ENCODE measurements around the gene BCAR3.
"Not testable (repeated sequence)": the region's sequence is repeated elsewhere in the genome, so short reads cannot be mapped to it uniquely, and the experiment has no call there.

Gene BCAR3

GRCh38 chr1:93593854-93594602, 87.6 kb downstream of the BCAR3 start:
- DNase-seq = no peak

- no peak for DNase-seq
Measured at GRCh38 chr1:93592551-93592949, 89.1 kb downstream of the BCAR3 start.

- DNase-seq = peak; percentile 95
Measured at GRCh38 chr1:93591676-93592550, 89.7 kb downstream of the BCAR3 start.

DNA sequence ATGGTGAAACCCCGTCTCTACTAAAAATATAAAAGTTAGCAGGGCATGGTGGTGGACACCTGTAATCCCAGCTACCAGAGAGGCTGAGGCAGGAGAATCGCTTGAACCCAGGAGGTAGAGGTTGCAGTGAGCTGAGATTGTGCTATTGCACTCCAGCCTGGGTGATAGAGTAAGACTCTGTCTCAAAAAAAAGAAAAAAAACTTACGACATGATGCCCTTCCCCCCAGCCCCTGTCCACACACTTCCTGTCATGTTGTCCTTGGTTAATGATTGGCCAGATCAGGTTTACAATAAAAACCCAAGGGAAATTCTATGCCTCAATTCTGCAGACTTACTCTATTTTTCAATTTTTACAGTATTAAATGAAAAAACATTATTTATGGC, 90.4 kb downstream of the BCAR3 start:
- not testable (repeated sequence) for DNase-seq

DNA sequence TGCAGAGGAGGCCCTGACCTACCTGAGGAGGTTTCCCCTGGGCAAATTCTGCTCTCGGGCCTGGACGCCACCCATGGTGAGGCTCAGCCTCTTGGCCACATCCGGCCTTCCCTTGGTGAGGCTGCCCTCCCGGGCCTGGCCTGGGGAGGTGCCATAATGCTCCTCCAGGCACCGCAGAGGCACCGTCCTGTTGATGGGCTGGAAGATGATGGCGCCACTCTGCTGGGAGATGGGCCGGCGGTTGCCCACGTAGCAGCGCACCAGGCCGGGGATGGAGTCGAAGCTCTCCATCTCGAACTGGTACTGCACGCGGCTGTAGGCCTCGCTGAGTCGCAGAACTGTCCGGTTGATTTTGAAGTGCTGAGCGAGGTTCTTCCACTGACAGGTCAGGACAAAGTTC, 92.7 kb downstream of the BCAR3 start:
- no peak for DNase-seq

DNA sequence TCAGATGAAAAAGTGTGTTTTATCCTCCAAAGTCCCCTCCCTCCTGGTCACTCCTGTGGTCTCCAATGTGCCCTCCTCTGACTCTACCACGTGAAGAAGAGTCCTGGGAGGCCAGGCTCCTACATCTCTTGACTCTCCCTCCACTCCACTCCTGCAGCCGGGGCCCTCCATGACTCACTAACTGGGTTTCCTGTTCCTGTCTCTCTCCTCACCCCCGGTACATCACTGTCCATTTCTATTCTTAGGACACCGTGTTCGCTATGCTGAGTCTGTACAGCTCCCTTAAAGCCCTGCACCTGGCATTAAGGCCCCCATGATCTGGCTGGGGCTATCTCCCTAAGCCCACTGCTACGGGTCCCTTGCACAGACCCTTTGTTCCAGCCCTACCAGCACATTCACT, 93.4 kb downstream of the BCAR3 start:
- DNase-seq = no peak

DNA sequence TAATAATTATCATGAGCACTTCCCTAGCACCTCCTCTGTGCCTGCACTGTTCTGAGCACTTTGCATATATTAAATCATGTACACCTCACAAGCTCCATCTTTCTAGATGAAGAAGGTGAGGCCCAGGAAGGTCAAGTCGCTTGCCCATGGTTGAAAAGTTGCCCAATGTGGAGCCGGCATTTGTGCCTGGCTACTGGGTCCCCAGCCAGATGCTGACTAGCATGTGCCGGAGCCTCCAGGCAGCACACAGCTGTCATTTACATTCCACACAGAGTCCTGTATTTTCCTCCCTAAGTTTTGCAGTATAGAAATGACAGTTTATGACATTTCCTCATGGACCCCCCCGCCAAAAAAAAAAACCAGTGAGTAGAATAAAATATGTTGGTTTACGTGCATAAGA, 94.3 kb downstream of the BCAR3 start:
- no peak for DNase-seq

- no peak for DNase-seq
Measured at GRCh38 chr1:93585059-93585966, 96.3 kb downstream of the BCAR3 start.

- DNase-seq = no peak
Measured at GRCh38 chr1:93584261-93585003, 97.2 kb downstream of the BCAR3 start.

GRCh38 chr1:93581917-93582850, 99.5 kb downstream of the BCAR3 start:
- no peak for DNase-seq

DNA sequence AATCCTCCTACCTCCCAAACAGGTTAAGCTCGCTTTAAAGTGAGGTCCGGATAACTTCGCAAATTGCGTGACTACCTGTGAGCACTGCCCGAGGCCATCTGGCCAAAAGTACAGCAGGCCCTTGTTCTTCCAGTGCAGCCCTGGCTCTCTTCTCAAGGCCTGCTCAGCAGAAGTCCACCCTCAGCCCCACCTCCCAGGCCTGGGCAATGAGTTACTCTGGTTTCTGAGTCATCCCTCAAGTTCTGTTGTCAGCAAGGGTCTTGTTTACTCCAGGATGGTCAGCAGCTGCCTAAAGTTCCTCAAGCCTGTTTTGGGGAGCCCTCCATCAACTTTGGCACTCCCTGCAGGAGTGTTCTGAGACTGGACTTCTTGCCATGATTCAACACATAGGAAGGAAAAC, 101.7 kb downstream of the BCAR3 start:
- DNase-seq = no peak

DNA sequence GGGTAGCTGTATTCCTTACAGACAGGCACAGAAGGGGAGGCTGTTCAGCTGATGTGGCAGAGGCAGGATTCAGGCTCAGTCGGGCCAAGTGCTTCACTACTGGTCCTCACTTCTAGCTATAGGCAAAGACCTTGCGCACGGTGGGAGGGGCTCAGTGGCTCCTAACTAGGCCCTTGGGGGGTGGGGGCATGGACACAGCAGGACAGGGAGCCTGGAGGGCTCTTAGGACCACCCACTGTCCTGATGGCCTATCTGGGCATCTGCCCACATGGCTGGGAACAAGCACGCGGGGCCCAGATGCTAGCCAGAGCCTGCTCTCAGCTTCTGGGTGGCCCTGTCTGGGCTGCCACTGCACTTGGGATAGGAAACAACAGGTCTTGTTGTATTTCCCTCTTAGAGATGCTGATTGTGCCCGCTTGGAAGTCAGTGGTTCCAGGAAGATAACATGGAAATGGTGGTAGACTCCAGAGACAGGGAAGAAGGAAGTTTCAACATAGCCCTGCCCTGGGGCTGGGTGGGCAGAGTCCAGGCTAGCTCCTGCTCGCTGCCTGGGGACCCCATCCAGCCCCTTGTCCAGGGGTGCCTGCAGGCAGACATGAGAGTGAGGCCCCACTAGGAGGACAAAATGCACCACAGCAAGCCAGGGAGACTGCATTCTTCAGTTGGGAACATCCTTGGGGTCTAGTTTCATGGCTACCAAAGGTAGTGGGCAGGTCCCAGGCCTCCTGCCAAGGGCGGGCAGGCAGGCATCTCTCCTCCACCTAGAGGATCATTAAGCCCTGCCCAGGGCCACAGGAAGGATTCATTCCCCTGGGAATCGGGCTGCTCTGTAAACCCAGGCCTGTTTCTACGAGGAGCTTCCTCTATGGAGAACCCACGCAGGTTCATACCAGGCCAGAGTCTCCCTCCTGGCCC, 102.5 kb downstream of the BCAR3 start:
- no peak for DNase-seq

DNA sequence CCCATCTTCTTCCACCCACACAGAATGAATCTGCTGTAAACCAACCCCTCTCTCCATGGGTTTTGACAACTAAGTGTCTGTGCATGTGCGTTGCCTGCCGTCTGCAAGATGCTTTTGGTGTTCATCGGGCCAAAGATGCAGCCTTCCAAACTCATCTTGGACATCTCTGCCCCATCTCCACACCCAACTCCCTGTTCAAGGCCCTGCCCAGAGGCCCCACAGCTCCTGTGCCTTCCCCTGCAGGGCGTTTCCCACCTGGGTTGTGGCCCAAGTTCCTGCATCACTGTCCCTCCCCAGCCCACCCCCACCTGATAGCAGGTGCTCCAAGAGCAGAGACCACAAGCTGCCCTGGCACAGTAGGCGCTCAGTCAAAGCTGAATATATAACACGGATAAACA, 103.2 kb downstream of the BCAR3 start:
- no peak for DNase-seq

GRCh38 chr1:93577536-93578432, 103.9 kb downstream of the BCAR3 start:
- no peak for DNase-seq

- no peak for DNase-seq
Measured at GRCh38 chr1:93576746-93577145, 104.9 kb downstream of the BCAR3 start.

- peak; percentile 90 for DNase-seq
Measured at GRCh38 chr1:93576346-93576745, 105.3 kb downstream of the BCAR3 start.

DNA sequence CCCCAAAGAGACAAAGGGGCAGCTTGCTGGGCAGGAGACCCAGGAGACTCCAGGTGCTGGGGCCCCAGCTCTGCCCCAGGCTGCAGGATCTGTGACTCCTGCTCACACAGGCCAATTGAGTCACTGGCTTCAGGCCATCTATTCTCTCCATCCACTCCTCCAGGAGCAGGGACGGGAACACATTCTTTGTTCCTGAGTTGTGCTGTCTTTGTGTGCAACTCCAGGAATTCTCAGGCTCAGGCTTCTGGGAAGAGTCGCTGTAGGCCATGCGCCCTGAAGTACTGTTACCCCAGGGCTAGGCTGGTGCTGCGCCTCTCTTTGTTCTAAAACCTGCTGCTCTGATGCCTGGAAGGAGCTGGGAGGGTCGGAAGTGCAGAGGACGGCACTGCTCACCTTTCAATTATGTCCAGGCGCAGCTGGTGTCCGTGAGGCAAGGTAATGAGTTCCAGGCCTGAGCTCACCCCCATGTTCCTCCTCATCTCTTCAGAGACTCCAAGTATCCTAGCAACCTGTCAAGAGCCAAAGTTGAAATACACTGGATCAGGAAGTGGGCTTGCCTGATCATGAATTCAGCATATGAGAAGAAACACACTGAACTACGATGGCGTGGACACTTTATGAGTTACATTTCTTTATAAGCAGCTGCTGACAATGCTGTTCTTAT, 105.9 kb downstream of the BCAR3 start:
- DNase-seq = peak; percentile 44

DNA sequence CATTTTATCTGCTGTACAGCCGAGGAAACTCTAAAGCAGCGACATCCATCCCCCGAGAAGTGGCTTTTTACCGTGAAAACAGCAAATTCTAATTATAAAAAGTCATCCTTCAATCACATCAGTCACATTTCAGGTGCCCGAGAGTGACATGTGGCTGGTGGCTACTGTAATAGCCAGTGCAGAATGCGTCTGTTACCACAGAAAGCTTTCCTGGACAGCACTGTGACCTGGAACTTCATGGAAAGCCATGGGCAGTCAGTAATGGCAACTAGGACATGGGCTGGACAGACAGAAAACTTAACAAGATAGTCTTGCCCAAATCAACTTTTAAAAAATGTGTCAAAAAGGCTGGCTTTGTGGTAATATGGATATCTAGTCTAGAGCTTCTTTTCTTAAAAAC, 106.6 kb downstream of the BCAR3 start:
- DNase-seq = no peak

GRCh38 chr1:93574511-93574910, 107.1 kb downstream of the BCAR3 start:
- DNase-seq = no peak
